ENCODE results near the gene MTFR1L.

Gene MTFR1L

GRCh38 chr1:25808481-25809244 lies 11.1 kb upstream of the MTFR1L start:
- DNase-seq: no peak

- no peak for DNase-seq
Observed at GRCh38 chr1:25809283-25809926, 10.3 kb upstream of the MTFR1L start.

DNA sequence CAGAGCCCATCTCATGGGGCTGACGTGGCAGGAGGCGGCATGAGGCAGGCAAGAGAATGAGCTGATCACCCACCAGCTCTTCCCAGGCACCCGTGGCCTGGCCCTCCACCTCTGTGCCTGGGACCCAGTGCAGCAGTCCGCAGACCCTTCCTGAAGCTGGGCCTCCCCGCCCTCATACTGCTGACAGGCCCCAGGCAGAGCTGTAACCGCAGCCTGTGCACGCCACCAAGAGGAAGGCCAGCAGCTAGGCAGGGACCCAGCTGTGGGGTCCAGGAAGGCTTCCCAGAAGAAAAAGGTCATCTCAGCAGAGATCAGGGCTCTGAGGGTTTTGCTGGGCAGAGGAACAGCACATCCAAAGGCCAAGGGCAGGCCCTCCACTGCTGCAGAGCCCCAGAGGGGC lies 9.8 kb upstream of the MTFR1L start:
- no peak for DNase-seq

GRCh38 chr1:25810341-25811299 lies 9.1 kb upstream of the MTFR1L start:
- peak; percentile 59 for DNase-seq

DNA sequence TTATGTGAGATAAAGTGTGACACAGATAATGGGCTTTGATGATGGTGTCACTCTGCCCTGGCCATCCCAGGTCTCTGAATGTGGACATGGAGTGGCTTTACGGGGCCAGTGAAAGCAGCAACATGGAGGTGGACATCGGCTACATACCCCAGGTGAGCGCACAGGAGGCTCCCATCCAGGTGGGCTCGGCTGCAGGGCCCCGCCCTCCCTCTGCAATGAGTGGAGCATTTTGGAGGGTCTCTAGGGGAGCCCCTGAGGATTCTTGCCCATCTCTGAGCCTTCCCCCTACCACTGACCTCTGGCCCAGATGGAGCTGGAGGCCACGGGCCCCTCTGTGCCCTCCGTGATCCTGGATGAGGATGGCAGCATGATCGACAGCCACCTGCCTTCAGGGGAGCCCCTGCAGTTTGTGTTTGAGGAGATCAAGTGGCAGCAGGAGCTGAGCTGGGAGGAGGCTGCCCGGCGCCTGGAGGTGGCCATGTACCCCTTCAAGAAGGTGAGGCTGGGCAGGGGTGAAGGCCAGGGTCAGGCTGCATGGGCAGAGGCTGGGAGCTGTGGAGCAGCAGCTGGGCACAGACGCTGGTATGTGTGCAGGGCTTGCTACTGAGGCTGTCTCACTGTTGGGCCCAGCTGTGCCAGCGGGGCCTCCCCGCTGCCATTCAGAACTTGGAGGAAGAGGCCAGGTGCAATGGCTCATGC lies 8.2 kb upstream of the MTFR1L start:
- DNase-seq: no peak

DNA sequence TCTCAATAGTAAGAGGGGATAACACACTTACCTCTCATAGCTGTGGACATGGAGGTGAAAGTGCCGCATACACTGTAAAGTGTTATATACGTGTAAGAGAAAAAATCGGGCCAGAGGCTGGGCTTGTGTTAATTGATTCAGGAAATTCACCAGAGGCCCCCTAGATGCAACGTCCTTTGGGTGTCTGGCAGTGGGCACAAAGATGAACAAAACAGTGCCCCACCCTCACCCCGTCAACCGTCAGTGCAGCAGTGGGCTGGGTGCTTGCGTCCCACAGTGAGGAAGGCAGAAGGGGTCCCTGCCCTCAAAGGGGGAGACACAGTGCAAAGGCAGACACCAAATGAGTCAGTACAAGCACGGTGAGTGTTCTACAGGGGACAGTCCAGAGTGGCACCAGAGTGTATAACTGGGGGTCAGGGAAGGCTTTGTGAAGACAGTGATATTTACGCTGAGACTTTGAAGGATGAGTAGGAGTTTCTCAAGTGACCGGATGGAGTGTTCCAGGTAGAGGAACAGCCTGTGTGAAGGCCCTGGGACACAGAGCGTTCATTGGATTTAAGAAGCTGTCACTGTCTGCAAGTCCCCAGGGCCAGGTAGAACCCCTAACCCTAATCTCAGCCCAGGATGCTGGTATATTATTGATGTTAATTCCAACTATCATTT lies 6.6 kb upstream of the MTFR1L start:
- no peak for DNase-seq

- no peak for DNase-seq
Observed at GRCh38 chr1:25813734-25814471, 5.9 kb upstream of the MTFR1L start.

DNA sequence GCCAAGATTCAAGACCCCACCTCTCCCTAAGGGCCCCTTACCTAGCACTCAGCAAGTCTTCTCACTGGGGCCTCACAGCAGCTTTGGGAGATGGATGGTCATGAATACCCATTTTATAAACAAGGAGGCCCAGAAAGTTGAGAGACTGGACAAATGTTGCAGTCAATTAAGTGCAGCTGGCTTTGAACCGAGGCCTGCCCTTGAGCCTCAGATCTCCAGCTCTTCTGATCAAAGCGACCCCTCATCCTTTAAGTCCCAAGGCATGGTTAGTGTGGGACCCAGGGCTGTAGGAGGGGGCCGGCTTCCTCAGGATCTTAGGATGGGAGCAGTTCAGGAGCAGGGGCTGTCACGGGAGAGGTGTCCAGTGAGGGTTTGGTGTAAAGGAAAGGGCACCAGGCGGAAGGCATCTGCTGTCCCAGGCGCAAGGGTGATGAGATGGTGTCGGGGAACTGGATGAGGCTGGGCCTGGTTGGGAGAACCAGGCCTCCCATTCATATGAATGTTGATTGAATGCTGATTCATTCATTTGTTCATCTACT lies 5.1 kb upstream of the MTFR1L start:
- no peak for DNase-seq

GRCh38 chr1:25815208-25816111 lies 4.3 kb upstream of the MTFR1L start:
- DNase-seq: no peak

- DNase-seq: no peak
Observed at GRCh38 chr1:25816112-25816718, 3.5 kb upstream of the MTFR1L start.

DNA sequence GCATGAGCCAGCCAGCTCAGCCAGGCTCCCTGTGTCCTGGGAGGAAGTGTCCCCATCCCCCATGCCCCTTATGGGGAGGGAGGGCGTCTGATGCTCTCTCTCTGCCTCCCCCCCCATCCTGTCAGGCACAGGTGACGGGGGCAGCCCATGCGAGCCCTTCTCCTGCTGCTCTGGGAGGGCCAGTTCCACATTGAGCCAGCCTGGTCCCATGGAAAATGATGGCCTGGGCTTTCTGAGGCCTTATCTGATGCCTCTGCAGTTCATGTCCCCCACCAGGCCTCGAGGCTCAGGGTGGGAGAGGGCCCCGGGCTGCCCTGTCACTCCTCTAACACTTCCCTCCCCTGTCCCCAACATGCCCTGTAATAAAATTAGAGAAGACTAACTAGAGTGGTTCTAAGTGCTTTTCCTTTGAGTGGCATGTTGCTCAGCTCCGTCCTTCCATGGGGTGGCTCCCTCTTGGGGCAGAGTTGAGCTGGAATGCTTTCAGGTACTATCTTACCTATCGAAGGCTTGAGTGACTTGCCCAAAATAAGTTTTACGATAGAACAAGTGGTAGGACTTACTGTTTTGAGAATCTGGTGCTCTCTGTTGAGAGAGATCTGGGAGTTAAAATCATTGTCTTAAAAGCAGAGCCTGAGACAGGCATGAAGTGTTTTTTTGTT lies 1.8 kb upstream of the MTFR1L start:
- DNase-seq: no peak

DNA sequence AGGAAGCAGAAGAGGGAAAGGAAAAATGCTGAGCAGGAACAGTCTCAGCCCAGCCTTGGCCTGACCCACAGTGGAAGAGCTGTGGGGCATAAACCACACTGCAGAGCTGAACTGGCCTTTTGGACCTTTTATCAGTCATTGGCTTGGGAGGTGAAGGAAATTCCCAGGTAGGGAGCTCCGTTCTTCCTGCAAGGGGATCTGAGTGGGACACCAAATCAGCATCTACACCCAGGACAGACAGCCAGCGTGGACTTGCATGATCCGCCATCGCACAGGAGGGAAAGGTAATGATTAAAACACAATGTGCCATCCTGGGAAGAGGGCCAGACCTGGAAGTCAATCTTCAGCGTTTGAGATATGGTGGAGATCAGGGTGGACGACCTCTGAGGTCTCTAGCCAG lies 1.2 kb upstream of the MTFR1L start:
- DNase-seq: no peak

DNA sequence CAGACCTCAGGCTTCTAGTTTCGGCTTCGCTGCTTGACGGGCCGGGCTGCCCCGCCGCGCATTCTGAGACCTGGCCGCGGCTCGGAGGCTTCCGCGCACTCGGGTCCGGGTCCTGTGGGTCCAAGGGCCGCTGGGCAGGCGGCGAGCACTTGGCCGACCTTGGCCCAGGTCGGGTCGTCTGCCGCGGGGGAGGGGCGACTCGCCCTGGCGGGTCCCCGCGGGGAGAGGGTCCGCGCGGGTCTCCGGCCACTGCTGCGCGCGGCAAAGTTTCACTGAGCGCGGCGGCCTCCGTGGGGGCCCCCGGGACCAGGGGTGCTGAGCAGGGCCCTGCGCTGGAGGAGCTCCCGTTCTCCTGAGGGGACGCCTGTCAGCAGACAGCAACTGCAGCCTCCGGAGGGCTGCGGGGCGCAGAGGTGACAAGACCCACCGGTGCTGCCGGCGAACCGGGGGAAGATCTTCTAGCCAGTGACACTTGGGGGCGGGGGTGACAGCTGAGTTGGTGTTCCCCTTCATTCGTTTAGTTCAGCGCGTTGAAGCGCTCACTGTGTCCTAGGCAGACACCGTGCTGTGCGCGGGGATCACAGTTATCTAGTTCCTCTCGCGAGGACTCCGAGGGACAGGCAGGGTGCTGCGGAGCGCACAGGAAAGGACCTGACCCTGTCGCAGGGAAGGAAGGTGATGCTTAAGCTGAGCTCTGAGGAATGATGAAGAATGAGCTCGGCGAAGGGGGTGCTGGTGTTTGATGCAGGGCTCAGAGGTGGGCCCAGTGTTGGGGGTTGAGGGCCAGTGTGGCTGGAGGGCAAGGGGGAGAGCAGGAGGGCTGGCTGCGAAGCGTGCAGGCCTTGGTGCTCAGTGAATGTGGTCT lies 725 bp downstream of the MTFR1L start:
- peak; percentile 21 for DNase-seq

- no peak for DNase-seq
Observed at GRCh38 chr1:25821112-25821476, 1.3 kb downstream of the MTFR1L start.

- no peak for DNase-seq
Observed at GRCh38 chr1:25821630-25822091, 1.9 kb downstream of the MTFR1L start.

- DNase-seq: no peak
Observed at GRCh38 chr1:25825605-25826004, 5.9 kb downstream of the MTFR1L start.

- no peak for DNase-seq
Observed at GRCh38 chr1:25826571-25826970, 6.8 kb downstream of the MTFR1L start.

DNA sequence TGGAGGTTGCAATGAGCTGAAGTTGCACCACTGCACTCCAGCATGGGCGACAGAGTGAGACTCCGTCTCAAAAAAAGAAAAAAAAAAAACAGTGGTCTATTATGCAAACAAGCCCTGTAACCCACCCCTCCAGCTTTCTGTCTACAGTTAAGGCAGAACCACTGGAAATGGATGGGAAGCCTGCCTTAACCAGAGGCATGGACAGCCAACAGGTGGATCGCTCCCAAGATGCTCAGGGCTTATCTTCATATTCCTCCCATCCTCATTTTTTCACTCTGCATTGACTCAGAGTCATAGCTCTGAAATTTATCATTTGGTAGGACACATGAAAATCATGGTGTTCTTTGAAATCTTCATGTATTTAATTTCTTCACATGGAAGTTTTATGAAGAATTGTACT lies 8.7 kb downstream of the MTFR1L start:
- no peak for DNase-seq

All from T1000 (cell line).